Measurements from ENCODE around the gene RHOF.
"Not testable (repeated sequence)": the region's sequence is repeated elsewhere in the genome, so short reads cannot be mapped to it uniquely, and the experiment has no call there.

Gene RHOF

GRCh38 chr12:121762269-121762668 lies 31.2 kb downstream of the RHOF start:
- no peaks in the 10 kb centered on the region for H3K4me1 ChIP-seq (ENCODE audit: control insufficient read depth in 2 of 2, insufficient read depth in 2 of 2, low read length in 2 of 2)
- H3K4me3 ChIP-seq (ENCODE audit: low read length in 2 of 2), result no peak overlapping the region
- H3K27me3 ChIP-seq (ENCODE audit: control insufficient read depth in 2 of 2, insufficient read depth in 2 of 2, low read length in 2 of 2), result no peaks in the 10 kb centered on the region
- H3K9ac ChIP-seq (ENCODE audit: low read depth in 1 of 2, low read length in 2 of 2), result no peak overlapping the region
- no peaks in the 10 kb centered on the region for H3K9me3 ChIP-seq (ENCODE audit: control insufficient read depth in 2 of 2, low read length in 2 of 2)
- no peak overlapping the region for H3K27ac ChIP-seq (ENCODE audit: low read depth in 2 of 2, low read length in 2 of 2)
- no peaks in the 10 kb centered on the region for H3K36me3 ChIP-seq (ENCODE audit: control insufficient read depth in 2 of 2, insufficient read depth in 2 of 2, low read length in 2 of 2)

GRCh38 chr12:121758536-121758935 lies 35.0 kb downstream of the RHOF start:
- H3K4me1 ChIP-seq (ENCODE audit: control insufficient read depth in 2 of 2, insufficient read depth in 2 of 2, low read length in 2 of 2); H3K36me3 ChIP-seq (ENCODE audit: control insufficient read depth in 2 of 2, insufficient read depth in 2 of 2, low read length in 2 of 2); H3K27me3 ChIP-seq (ENCODE audit: control insufficient read depth in 2 of 2, insufficient read depth in 2 of 2, low read length in 2 of 2); H3K27ac ChIP-seq (ENCODE audit: low read depth in 2 of 2, low read length in 2 of 2); H3K4me3 ChIP-seq (ENCODE audit: low read length in 2 of 2); H3K9ac ChIP-seq (ENCODE audit: low read depth in 1 of 2, low read length in 2 of 2); H3K9me3 ChIP-seq (ENCODE audit: control insufficient read depth in 2 of 2, low read length in 2 of 2): not testable (repeated sequence)

GRCh38 chr12:121755591-121755990 lies 37.9 kb downstream of the RHOF start:
- Histone ChIP-seq H3K27me3 (ENCODE audit: control insufficient read depth in 2 of 2, insufficient read depth in 2 of 2, low read length in 2 of 2) (no peaks in the 10 kb centered on the region), H3K36me3 (ENCODE audit: control insufficient read depth in 2 of 2, insufficient read depth in 2 of 2, low read length in 2 of 2) (no peaks in the 10 kb centered on the region), H3K27ac (ENCODE audit: low read depth in 2 of 2, low read length in 2 of 2) (no peak overlapping the region), H3K4me1 (ENCODE audit: control insufficient read depth in 2 of 2, insufficient read depth in 2 of 2, low read length in 2 of 2) (no peaks in the 10 kb centered on the region), H3K4me3 (ENCODE audit: low read length in 2 of 2) (no peak overlapping the region), H3K9me3 (ENCODE audit: control insufficient read depth in 2 of 2, low read length in 2 of 2) (no peaks in the 10 kb centered on the region), H3K9ac (ENCODE audit: low read depth in 1 of 2, low read length in 2 of 2) (no peak overlapping the region)

GRCh38 chr12:121754836-121755235 lies 38.7 kb downstream of the RHOF start:
- Histone ChIP-seq H3K9me3 (ENCODE audit: control insufficient read depth in 2 of 2, low read length in 2 of 2) (no peaks in the 10 kb centered on the region), H3K9ac (ENCODE audit: low read depth in 1 of 2, low read length in 2 of 2) (no peak overlapping the region), H3K27me3 (ENCODE audit: control insufficient read depth in 2 of 2, insufficient read depth in 2 of 2, low read length in 2 of 2) (no peaks in the 10 kb centered on the region), H3K36me3 (ENCODE audit: control insufficient read depth in 2 of 2, insufficient read depth in 2 of 2, low read length in 2 of 2) (peaks cover 0 to 4% of the 10 kb centered on the region in 2 donors), H3K27ac (ENCODE audit: low read depth in 2 of 2, low read length in 2 of 2) (no peak overlapping the region), H3K4me1 (ENCODE audit: control insufficient read depth in 2 of 2, insufficient read depth in 2 of 2, low read length in 2 of 2) (no peaks in the 10 kb centered on the region), H3K4me3 (ENCODE audit: low read length in 2 of 2) (no peak overlapping the region)

- H3K27ac ChIP-seq (ENCODE audit: low read depth in 2 of 2, low read length in 2 of 2), result no peak overlapping the region
- no peaks in the 10 kb centered on the region for H3K27me3 ChIP-seq (ENCODE audit: control insufficient read depth in 2 of 2, insufficient read depth in 2 of 2, low read length in 2 of 2)
- H3K9me3 ChIP-seq (ENCODE audit: control insufficient read depth in 2 of 2, low read length in 2 of 2), result no peaks in the 10 kb centered on the region
- no peak overlapping the region for H3K9ac ChIP-seq (ENCODE audit: low read depth in 1 of 2, low read length in 2 of 2)
- H3K4me3 ChIP-seq (ENCODE audit: low read length in 2 of 2), result no peak overlapping the region
- H3K4me1 ChIP-seq (ENCODE audit: control insufficient read depth in 2 of 2, insufficient read depth in 2 of 2, low read length in 2 of 2), result no peaks in the 10 kb centered on the region
- H3K36me3 ChIP-seq (ENCODE audit: control insufficient read depth in 2 of 2, insufficient read depth in 2 of 2, low read length in 2 of 2), result peaks cover 0 to 4% of the 10 kb centered on the region in 2 donors
Measured at GRCh38 chr12:121753844-121754264, 39.6 kb downstream of the RHOF start.

- H3K27ac ChIP-seq (ENCODE audit: low read depth in 2 of 2, low read length in 2 of 2), result no peak overlapping the region
- H3K36me3 ChIP-seq (ENCODE audit: control insufficient read depth in 2 of 2, insufficient read depth in 2 of 2, low read length in 2 of 2), result peaks cover 0 to 4% of the 10 kb centered on the region in 2 donors
Measured at GRCh38 chr12:121751749-121752351, 41.6 kb downstream of the RHOF start.

GRCh38 chr12:121751034-121751433 lies 42.5 kb downstream of the RHOF start:
- H3K27ac ChIP-seq (ENCODE audit: low read depth in 2 of 2, low read length in 2 of 2), result no peak overlapping the region
- H3K27me3 ChIP-seq (ENCODE audit: control insufficient read depth in 2 of 2, insufficient read depth in 2 of 2, low read length in 2 of 2), result no peaks in the 10 kb centered on the region
- no peaks in the 10 kb centered on the region for H3K4me1 ChIP-seq (ENCODE audit: control insufficient read depth in 2 of 2, insufficient read depth in 2 of 2, low read length in 2 of 2)
- H3K9me3 ChIP-seq (ENCODE audit: control insufficient read depth in 2 of 2, low read length in 2 of 2), result no peaks in the 10 kb centered on the region
- H3K4me3 ChIP-seq (ENCODE audit: low read length in 2 of 2), result no peak overlapping the region
- peaks cover 0 to 4% of the 10 kb centered on the region in 2 donors for H3K36me3 ChIP-seq (ENCODE audit: control insufficient read depth in 2 of 2, insufficient read depth in 2 of 2, low read length in 2 of 2)
- H3K9ac ChIP-seq (ENCODE audit: low read depth in 1 of 2, low read length in 2 of 2), result no peak overlapping the region

More at GRCh38 chr12:121751749-121752351, 41.6 kb downstream of the RHOF start:
- Histone ChIP-seq H3K27me3 (ENCODE audit: control insufficient read depth in 2 of 2, insufficient read depth in 2 of 2, low read length in 2 of 2) (no peaks in the 10 kb centered on the region), H3K9ac (ENCODE audit: low read depth in 1 of 2, low read length in 2 of 2) (no peak overlapping the region), H3K4me1 (ENCODE audit: control insufficient read depth in 2 of 2, insufficient read depth in 2 of 2, low read length in 2 of 2) (no peaks in the 10 kb centered on the region), H3K9me3 (ENCODE audit: control insufficient read depth in 2 of 2, low read length in 2 of 2) (no peaks in the 10 kb centered on the region), H3K4me3 (ENCODE audit: low read length in 2 of 2) (no peak overlapping the region)

GRCh38 chr12:121750507-121750955 lies 43.0 kb downstream of the RHOF start:
- H3K4me3 ChIP-seq (ENCODE audit: low read length in 2 of 2), result no peak overlapping the region
- no peak overlapping the region for H3K27ac ChIP-seq (ENCODE audit: low read depth in 2 of 2, low read length in 2 of 2)
- no peaks in the 10 kb centered on the region for H3K9me3 ChIP-seq (ENCODE audit: control insufficient read depth in 2 of 2, low read length in 2 of 2)
- no peaks in the 10 kb centered on the region for H3K27me3 ChIP-seq (ENCODE audit: control insufficient read depth in 2 of 2, insufficient read depth in 2 of 2, low read length in 2 of 2)
- H3K9ac ChIP-seq (ENCODE audit: low read depth in 1 of 2, low read length in 2 of 2), result no peak overlapping the region
- peaks cover 0 to 4% of the 10 kb centered on the region in 2 donors for H3K36me3 ChIP-seq (ENCODE audit: control insufficient read depth in 2 of 2, insufficient read depth in 2 of 2, low read length in 2 of 2)
- H3K4me1 ChIP-seq (ENCODE audit: control insufficient read depth in 2 of 2, insufficient read depth in 2 of 2, low read length in 2 of 2), result no peaks in the 10 kb centered on the region

- Histone ChIP-seq H3K27ac (ENCODE audit: low read depth in 2 of 2, low read length in 2 of 2) (no peak overlapping the region), H3K4me1 (ENCODE audit: control insufficient read depth in 2 of 2, insufficient read depth in 2 of 2, low read length in 2 of 2) (no peaks in the 10 kb centered on the region), H3K36me3 (ENCODE audit: control insufficient read depth in 2 of 2, insufficient read depth in 2 of 2, low read length in 2 of 2) (peaks cover 0 to 5% of the 10 kb centered on the region in 2 donors)
Measured at GRCh38 chr12:121749267-121749666, 44.2 kb downstream of the RHOF start.

GRCh38 chr12:121748571-121749265 lies 44.8 kb downstream of the RHOF start:
- Histone ChIP-seq H3K4me1 (ENCODE audit: control insufficient read depth in 2 of 2, insufficient read depth in 2 of 2, low read length in 2 of 2) (no peaks in the 10 kb centered on the region), H3K27ac (ENCODE audit: low read depth in 2 of 2, low read length in 2 of 2) (no peak overlapping the region), H3K9ac (ENCODE audit: low read depth in 1 of 2, low read length in 2 of 2) (no peak overlapping the region), H3K36me3 (ENCODE audit: control insufficient read depth in 2 of 2, insufficient read depth in 2 of 2, low read length in 2 of 2) (peaks cover 0 to 5% of the 10 kb centered on the region in 2 donors), H3K4me3 (ENCODE audit: low read length in 2 of 2) (no peak overlapping the region), H3K27me3 (ENCODE audit: control insufficient read depth in 2 of 2, insufficient read depth in 2 of 2, low read length in 2 of 2) (no peaks in the 10 kb centered on the region), H3K9me3 (ENCODE audit: control insufficient read depth in 2 of 2, low read length in 2 of 2) (no peaks in the 10 kb centered on the region)

More at GRCh38 chr12:121749267-121749666, 44.2 kb downstream of the RHOF start:
- Histone ChIP-seq H3K9ac (ENCODE audit: low read depth in 1 of 2, low read length in 2 of 2) (no peak overlapping the region), H3K9me3 (ENCODE audit: control insufficient read depth in 2 of 2, low read length in 2 of 2) (no peaks in the 10 kb centered on the region), H3K4me3 (ENCODE audit: low read length in 2 of 2) (no peak overlapping the region), H3K27me3 (ENCODE audit: control insufficient read depth in 2 of 2, insufficient read depth in 2 of 2, low read length in 2 of 2) (no peaks in the 10 kb centered on the region)

All from mucosa of rectum (tissue), 2 donors.